Stimulated activated CD4-positive, alpha-beta T cell treated with anti-CD3 and anti-CD28 coated beads, Interleukin-4, amount 100 ng/mL, for 1 hour (primary cell): Measurements from ENCODE around the gene GPX1.
"Not testable (repeated sequence)": the region's sequence is repeated elsewhere in the genome, so short reads cannot be mapped to it uniquely, and the experiment has no call there.

ENCODE experiments used
- DNase-seq: peaks from one replicate; pipeline ENCODE4 v3.0.0-alpha.2; 2020

GPX1 gene

DNA sequence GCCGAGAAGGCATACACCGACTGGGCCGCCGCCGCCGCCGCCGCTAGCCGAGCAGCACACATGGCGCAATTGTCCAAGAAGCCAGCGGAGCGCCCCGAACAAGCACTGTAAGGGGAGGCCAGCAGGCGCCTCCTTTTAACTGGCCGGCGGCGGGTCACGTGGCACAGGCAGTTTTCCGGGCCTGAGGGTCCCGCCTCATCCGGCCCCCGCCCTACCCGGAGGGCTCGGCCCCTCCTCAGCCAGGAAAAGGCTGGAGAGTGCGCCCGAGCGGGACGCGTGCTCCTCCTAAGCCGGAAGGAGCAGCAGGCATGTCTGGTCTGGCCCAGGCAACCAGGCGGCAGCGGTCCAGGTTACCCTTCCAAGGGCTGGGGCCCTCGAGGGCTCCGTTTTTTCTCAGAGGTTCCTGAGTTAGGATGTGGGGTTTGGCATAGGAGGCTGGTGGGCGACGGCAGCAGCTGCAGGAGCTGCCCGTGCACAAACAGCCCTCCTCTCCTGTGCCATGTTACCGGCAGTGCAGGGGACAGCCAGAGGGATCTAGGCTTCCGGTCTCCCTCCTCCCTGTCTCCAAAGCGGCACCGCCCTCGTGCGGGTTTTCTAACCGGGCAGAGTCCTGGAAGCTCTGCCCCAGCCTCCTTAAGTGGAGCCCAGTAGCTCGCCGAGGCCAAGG lies at the start of gene GPX1:
Gene GPX1, minus strand, starts transcription at position 137 of the 667 bp plus-strand sequence. Its CDS starts 75 bp downstream, at position 62.
- DNase-seq: peak; percentile 76

DNA sequence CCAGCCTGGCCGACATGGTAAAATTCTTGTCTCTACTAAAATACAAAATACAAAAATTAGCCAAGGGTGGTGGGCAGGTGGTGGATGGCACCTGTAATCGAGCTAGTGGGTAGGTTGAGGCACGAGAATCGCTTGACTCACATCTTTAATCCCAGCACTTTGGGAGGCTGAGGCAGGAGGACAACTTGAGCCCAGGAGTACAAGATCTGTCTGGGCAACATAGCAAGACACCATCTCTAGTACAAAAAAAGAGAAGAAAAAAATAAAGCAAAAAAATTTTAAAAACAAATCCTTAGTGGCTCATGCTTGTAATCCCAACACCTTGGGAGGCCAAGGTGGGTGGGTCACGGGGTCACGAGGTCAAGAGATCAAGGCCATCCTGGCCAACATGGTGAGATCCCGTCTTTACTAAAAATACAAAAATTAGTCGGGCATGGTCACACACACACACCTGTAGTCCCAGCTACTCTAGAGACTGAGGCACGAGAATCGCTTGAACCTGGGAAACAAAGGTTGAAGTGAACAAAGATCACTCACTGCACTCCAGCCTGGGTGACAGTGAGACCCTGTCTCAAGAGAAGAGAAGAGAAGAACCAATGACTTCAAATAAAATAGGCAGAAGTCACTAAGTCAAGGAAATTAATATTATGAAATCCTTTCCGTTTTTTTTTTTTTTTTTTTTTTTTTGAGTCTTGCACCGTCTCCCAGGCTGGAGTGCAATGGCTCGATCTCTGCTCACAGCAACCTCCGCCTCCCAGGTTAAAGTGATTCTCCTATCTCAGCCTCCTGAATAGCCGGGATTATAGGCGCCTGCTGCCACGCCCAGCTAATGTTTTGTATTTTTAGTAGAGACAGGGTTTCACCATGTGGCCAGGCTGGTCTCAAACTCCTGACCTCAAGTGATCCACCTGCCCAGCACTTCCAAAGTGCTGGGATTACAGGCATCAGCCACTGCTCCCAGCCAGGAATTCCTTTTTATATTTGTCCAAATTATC lies 48.7 kb upstream of the GPX1 start:
- DNase-seq: no peak

DNA sequence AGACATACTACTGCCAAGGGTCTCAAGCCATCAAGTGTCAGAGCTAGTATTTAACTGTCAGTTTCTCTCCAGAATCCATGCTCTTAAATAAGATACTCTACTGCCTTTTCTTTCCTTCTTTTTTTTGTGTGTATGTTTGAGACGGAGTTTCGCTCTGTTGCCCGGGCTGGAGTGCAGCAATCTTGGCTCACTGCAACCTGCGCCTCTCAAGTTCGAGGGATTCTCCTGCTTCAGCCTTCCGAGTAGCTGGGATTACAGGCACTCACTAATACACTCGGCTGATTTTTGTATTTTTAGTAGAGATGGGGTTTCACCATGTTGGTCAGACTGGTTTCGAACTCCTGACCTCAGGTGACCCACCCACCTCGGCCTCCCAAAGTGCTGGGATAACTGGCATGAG lies 47.4 kb upstream of the GPX1 start:
- not testable (repeated sequence) for DNase-seq

DNA sequence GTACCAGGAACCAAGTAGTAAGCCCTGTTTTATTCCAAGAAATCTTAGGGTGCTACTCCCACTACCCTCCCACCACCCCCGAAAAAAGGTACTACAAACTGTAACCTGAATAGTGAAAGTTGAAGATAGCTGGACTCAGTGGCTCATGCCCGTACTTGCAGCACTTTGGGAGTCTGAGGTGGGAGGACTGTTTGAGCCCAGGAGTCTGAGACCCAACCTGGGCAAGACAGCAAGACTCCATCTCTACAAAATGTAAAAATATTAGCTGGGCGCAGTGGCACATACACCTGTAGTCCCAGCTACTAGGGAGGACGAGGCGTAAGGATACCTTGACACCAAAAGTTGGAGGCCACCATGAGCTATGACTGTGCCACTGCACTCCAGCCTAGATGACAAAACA lies 45.7 kb upstream of the GPX1 start:
- DNase-seq: no peak

DNA sequence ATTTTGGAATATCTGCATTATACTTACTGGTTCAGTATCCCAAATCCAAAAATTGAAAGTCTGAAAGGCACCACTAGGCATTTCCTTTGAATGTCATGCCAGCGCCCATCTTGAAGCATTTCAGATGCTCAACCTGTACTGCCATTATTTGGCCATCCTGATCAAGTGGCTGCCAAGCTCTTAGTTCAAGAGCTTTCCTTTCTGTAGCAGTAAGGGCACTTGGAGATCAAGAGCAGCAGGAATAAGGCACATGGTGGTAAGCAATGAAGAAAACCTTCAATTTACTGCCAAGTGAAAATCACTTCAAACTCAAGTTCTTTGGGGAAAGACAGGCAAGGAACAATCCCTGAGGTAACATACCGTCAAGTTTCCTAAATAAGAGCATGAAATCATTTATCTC lies 43.6 kb upstream of the GPX1 start:
- no peak for DNase-seq

DNA sequence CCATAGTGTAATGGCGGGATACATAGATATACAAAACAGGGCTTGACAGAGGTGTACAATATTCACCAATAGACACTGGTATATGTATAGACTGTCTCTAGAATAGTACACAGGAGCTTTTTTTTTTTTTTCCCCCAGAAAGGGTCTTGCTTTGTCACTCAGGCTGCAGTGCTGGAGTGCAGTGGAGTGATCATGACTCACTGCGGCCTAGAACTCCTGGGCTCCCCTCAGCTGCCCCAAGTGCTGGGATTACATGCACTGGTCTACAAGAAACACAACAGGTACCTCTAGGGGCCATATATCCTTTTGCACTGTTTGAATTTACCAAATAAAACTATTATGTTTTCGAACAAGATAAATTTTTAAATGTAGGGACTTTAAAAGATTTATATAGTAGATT lies 41.3 kb upstream of the GPX1 start:
- DNase-seq: no peak

DNA sequence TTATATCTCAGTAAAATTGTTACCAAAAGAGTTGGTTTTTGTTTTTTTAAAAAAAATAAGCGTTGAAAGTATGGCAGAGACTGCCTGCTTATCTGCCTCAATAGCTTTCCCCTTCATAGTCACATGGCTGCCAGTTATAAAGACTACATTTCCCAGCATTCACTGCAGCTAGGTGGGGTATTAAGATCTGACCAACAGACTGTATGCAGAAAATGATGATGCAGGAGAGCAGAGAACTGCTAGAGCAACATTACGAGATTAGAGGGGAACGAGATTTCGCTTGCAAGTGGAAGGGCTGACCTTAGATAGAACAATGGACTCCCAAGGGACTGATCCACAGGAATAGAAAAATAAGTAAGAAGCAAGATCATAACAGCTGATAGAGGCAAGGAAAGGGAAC lies 39.3 kb upstream of the GPX1 start:
- DNase-seq: no peak

DNA sequence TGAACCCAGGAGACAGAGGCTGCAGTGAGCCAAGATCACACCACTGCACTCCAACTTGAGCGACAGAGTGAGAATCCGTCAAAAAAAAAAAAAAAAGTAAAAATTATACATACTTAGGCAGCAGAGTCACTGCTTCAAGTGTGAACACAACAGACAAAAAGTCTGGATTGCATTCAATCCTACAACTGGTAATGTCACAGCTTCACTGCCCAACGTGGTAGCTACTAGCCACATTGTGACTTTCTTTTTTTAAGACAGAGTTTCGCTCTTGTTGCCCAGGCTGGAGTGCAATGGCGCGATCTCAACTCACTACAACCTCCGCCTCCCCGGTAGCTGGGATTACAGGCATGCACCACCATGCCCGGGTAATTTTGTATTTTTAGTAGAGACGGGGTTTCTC lies 33.2 kb upstream of the GPX1 start:
- not testable (repeated sequence) for DNase-seq

DNA sequence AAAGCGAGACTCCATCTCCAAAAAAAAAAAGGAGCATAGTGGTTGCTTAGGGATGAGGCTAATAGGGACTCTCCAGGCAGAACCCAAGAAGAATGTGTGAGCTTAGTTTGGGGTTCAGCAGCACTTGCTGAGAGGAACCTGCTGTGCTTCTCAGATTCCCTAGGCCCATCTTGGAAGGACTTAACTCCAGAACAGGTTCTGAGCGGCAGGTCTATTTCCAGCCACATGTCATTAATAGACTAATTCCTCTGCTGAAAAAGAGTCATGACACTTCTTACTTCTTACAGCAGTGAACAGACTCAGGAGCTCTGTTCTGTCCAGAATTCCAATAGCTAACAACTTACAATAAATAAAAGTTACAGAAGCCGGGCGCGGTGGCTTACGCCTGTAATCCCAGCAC lies 31.1 kb upstream of the GPX1 start:
- DNase-seq: no peak

DNA sequence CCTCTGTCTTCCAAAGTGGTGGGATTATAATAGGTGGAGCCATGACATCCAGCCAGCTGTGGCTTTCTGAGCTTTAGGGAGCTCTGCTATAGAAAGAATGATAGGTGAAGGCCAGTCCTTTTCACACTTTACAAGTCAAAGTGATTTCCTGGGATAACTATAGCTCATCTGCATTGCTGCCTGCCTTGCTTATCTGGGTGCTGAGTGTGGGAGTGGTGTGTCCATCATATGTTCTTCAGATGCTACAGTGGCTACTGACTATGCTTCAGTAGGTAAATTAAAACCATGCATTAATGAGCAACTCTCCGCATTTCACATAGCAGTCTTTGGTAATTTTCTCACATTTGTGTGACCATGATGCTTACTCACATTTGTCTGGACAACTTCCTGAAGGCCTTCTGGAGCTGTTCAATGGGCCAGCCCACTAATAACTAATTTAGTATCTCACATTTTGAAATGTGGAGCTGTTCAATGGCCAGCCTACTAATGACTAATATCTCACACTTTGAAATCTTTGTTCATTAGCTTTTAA lies 30.2 kb upstream of the GPX1 start:
- no peak for DNase-seq

DNA sequence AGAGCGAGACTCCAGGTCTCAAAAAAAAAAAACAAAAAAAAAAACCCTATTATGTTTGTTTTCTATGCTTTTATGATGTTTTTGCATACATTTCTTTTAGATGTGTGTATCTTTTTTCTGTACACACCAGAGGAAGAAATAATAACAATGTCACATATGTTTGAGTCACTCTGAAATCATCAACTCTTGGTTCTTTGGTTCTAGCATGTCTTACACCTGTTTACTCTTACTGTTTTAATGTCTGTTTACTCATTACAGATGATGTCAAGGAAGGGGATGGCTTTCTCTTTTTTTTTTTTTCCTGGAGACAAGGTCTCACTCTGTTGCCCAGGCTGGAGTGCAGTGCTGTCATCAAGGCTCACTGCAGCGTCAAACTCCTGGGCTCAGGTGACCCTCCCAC lies 29.6 kb upstream of the GPX1 start:
- DNase-seq: no peak

DNA sequence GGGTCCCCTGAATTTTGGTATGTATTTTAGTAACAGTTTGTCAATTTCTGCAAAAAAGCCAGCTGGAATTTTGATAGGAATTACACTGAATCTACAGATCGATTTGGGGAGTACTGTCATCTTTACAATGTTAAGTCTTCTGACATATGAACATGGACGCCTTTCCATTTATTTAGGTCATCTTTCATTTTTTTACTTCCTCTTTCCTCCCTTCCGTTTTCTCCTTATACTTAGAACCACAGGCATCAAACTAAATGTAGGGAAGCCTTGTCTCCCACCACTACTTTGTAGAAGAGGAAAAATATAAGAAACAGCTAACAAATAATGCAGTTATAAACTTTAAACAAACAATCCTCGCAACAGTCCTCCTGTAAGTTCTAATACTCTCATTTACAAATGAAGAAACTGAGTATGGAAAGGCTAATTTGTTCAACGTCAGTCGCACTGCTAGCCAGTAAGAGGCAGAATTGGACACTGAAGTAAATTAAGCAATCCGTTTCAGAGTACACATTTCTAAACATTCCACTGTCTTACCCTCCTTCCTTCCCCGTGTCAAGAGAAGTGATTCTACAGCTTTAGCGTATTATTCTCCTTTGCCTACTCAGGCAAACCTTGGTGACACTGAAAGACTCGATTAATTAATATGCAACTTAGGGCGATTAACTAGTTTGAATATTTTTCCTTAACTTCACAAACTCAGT lies 28.1 kb upstream of the GPX1 start:
- no peak for DNase-seq

DNA sequence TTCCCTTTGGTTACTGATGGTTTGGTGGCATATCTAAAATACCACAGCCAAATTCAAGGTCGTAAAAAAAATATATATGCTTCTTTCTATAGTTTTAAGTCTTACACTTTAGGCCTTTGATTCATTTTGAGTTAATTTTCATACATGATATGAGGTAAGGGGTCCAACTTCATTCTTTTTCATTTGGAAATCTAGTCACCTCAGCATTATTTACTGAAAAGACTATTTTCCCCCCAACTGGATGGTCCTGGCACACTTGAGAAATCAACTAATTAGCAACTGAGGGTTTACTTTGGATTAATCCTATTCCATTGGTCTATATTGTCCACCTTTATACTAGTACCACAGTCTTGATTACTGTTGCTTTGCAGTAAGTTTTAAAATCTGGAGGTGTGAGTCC lies 27.5 kb upstream of the GPX1 start:
- DNase-seq: no peak

DNA sequence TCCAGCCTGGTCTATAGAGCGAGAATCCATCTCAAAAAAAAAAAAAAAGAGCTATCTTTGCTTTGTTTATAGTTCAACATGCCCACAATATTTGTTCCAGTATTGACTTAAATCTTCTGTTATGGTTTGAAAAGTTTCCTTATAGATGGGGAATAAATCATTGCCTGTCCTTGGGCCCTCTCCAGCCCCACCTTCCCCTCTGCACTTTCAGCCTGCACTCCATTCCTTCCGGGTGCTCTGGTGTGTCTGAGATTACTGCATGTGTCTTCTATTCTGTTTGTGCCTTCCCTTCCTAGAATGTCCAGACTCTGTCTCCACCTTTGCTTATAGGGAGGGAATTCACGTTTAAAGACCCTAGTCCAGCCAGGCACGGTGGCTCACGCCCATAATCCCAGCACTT lies 25.2 kb upstream of the GPX1 start:
- no peak for DNase-seq

DNA sequence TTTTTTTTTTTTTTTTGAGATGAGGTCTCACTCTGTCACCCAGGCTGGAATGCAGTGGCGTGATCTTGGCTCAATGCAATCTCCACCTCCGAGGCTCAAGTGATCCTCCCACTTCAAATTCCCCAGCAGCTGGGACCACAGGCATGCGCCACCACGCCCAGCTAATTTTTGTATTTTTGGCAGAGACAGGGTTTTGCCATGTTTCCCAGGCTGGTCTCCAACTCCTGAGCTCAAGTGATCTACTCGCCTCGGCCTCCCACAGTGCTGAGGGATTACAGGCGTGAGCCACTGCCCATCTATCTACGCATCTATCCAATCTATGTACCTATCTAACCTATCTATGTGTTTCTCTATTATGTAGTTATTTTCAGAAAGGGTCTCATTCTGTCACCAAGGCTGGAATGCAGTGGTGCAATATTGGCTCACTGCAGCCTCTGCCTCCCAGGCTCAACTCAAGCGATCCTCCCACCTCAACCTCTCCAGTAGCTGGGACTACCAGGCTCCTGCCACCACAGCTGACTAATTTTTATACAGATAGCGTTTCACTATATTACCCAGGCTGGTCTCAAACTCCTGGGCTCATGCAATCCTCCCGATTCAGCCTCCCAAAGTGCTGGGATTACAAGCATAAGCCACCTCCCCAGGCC lies 20.2 kb upstream of the GPX1 start:
- no peak for DNase-seq

DNA sequence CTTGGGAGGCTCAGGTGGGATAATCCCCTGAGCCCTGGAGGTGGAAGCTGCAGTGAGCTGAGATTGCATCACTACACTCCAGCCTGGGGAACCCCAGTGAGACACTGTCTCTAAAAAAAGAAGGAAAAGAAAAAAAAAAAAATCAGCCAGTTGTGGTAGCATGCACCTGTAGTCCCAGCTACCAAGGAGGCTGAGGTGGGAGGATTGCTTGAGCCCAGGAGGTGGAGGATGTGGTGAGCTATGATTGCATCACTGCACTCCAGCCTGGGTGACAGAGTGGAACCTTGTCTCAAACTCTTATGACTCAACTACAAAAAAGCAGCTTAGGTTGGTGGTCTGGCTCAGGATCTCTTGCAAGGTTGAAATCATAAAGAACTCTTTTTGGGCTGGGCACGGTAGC lies 19.3 kb upstream of the GPX1 start:
- peak; percentile 30 for DNase-seq

DNA sequence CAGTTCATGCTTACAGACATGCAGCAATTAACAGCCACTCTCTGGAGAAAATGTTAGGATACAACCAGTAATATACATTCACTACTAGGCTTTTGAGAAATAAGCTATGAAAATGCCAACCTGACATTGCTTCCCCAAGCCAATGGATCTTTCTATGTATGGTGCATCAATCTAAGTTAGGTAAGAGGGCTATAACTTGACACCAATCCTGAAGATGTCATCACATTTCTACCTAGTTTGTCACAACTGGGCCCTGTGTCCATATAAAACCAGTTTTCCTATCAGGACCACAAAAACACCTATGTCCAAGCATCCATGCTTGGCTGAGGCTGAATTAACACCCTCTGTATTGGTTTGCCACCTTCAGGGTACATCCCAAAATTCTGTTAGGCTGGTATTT lies 13.8 kb upstream of the GPX1 start:
- no peak for DNase-seq

DNA sequence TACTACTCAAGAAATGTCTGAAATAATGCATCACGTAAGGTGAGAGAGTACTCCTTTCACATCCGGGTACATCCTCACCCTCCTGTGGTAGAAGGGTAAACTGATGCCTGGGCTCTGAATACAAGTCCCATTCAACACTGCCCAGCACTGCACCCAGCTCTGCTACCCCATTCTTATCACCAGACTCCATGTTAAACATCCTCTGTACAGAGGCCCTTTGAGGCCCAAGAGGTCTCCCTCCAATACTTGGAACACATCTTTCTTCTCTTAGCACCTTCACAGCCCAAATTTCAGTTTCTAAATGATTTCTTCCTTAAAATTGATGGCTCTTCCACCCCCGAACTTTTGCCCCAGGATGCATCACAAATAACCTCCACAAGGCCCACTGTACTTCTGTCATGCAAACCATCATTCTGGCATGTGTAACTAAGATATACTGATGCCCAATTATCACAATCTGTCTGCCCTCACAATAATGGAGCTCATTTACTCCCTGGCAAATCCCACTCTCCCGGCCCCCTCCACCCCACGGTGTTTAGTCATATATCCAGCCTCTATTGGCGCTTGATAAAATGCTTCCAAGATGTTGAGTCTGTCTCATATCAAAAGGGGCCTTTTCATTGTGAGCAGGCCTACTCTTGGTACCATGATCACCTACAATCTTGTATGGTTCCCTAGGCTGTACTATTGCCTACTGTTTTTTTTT lies 12.6 kb upstream of the GPX1 start:
- no peak for DNase-seq

DNA sequence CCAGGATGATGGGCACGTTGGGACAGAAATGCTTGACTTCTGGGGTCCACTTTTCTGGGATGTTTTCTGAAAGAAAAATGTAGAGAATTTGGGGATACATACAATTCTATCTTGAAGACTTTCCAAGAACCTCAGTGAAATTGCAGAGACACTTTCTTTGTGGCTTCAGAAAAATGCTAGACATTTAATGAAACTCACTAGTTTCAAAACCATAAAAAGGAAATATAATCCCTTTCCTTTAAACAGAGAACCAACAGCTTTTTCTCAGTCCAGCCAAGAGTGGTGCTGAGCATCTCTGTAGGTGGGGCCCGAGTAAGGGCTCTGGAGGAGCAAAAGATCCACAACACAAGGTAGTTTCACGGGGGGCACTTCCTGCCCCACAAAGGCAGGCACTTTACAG lies 4.4 kb upstream of the GPX1 start:
- no peak for DNase-seq

DNA sequence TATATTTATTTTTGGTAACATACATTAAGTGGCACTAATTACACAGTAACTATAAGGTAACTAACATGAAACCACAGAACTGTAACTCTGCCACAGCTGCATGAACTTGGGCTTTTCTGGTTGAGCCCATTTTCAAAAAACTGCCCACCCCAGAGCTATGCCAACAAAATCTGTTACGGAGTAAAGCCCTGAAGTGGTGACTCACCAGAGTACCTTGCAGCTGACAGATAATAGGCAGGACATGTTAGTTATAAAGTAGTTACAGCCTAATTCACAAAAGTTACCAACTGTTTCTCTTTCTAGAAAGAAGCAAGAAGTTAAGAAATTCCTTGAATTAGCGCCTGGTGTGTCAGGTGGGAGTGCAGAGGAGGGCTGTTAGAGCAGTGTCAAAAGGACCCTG lies 1.5 kb upstream of the GPX1 start:
- DNase-seq: no peak

DNA sequence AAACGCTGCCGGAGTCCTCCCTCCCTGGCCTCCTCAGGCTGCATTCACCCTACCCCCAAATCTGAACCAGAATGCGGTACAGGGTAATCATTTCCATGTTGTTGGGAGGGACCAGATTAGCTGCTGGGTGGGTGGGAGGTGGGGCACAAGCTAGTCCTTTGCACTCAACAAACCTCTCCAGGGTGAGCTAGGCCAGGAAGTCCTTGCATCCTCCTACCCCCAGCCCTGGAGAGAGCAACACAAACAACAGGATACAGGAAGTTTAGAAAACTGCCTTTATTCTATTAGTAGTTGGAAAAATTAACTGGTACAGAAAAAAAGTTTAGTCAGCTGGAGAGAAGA lies 702 bp upstream of the GPX1 start:
- no peak for DNase-seq
